ENCODE measurements around the gene ACTR1A. TPM values are rescaled to one million over a fixed set of nuclear protein-coding genes. Genes with fewer than 3 reads are reported as not detected.
A peak's percentile ranks its signal among the peaks of the same experiment; 100 is the strongest.

Gene ACTR1A
- total RNA-seq, 1 donor from 2014 or later = 101 TPM

GRCh38 chr10:102493771-102494170, 8.7 kb downstream of the ACTR1A start:
- intact Hi-C loops (cut with micrococcal nuclease) = no loop called here
- ATAC-seq (no peak), DNase-seq (no peak)

- intact Hi-C loops (cut with micrococcal nuclease) = no loop called here
- peak; percentile 88 for ATAC-seq
- no peak for DNase-seq
These were observed 9.5 kb downstream of the ACTR1A start for GRCh38 chr10:102492983-102493382.

- DNase-seq = no peak
- intact Hi-C loops (cut with micrococcal nuclease) = no loop called here
- ATAC-seq = peak; percentile 7
These were observed 10.1 kb downstream of the ACTR1A start for GRCh38 chr10:102492344-102492939.

GRCh38 chr10:102491136-102491535, 11.4 kb downstream of the ACTR1A start:
- intact Hi-C loops (cut with micrococcal nuclease) = no loop called here
- ATAC-seq = no peak
- no peak for DNase-seq

- ATAC-seq (no peak), DNase-seq (no peak)
- intact Hi-C loops (cut with micrococcal nuclease) = no loop called here
These were observed 17.3 kb downstream of the ACTR1A start for GRCh38 chr10:102485093-102485784.

GRCh38 chr10:102484021-102484420, 18.5 kb downstream of the ACTR1A start:
- ATAC-seq (no peak), DNase-seq (no peak)
- intact Hi-C loops (cut with micrococcal nuclease) = no loop called here

GRCh38 chr10:102480396-102480795, 22.1 kb downstream of the ACTR1A start:
- ATAC-seq = no peak
- no peak for DNase-seq
- intact Hi-C loops (cut with micrococcal nuclease) = no loop called here

GRCh38 chr10:102479651-102480050, 22.9 kb downstream of the ACTR1A start:
- no peak for ATAC-seq
- intact Hi-C loops (cut with micrococcal nuclease) = no loop called here
- no peak for DNase-seq

GRCh38 chr10:102476466-102477141, 25.9 kb downstream of the ACTR1A start:
- DNase-seq (no peak), ATAC-seq (no peak)
- intact Hi-C loops (cut with micrococcal nuclease) = no loop called here

GRCh38 chr10:102475451-102476040, 27.0 kb downstream of the ACTR1A start:
- ATAC-seq (no peak), DNase-seq (no peak)
- intact Hi-C loops (cut with micrococcal nuclease) = no loop called here

GRCh38 chr10:102473445-102474331, 28.8 kb downstream of the ACTR1A start:
- ATAC-seq (no peak), DNase-seq (no peak)
- intact Hi-C loops (cut with micrococcal nuclease) = no loop called here

- no peak for ATAC-seq
- intact Hi-C loops (cut with micrococcal nuclease) = no loop called here
- no peak for DNase-seq
These were observed 31.6 kb downstream of the ACTR1A start for GRCh38 chr10:102470579-102471546.

GRCh38 chr10:102468683-102469082, 33.8 kb downstream of the ACTR1A start:
- DNase-seq = no peak
- ATAC-seq = no peak
- intact Hi-C loops (cut with micrococcal nuclease) = no loop called here

GRCh38 chr10:102467971-102468438, 34.5 kb downstream of the ACTR1A start:
- DNase-seq (no peak), ATAC-seq (no peak)
- intact Hi-C loops (cut with micrococcal nuclease) = no loop called here

GRCh38 chr10:102467318-102467717, 35.2 kb downstream of the ACTR1A start:
- ATAC-seq (no peak), DNase-seq (no peak)
- intact Hi-C loops (cut with micrococcal nuclease) = no loop called here

GRCh38 chr10:102465466-102465865, 37.0 kb downstream of the ACTR1A start:
- DNase-seq (no peak), ATAC-seq (no peak)
- intact Hi-C loops (cut with micrococcal nuclease) = no loop called here

GRCh38 chr10:102463983-102464382, 38.5 kb downstream of the ACTR1A start:
- no peak for DNase-seq
- ATAC-seq = no peak
- intact Hi-C loops (cut with micrococcal nuclease) = no loop called here

- ATAC-seq (no peak), DNase-seq (no peak)
- intact Hi-C loops (cut with micrococcal nuclease) = no loop called here
These were observed 39.9 kb downstream of the ACTR1A start for GRCh38 chr10:102462512-102463054.
